ENCODE data around the gene XRN2.

The XRN2 gene

DNA sequence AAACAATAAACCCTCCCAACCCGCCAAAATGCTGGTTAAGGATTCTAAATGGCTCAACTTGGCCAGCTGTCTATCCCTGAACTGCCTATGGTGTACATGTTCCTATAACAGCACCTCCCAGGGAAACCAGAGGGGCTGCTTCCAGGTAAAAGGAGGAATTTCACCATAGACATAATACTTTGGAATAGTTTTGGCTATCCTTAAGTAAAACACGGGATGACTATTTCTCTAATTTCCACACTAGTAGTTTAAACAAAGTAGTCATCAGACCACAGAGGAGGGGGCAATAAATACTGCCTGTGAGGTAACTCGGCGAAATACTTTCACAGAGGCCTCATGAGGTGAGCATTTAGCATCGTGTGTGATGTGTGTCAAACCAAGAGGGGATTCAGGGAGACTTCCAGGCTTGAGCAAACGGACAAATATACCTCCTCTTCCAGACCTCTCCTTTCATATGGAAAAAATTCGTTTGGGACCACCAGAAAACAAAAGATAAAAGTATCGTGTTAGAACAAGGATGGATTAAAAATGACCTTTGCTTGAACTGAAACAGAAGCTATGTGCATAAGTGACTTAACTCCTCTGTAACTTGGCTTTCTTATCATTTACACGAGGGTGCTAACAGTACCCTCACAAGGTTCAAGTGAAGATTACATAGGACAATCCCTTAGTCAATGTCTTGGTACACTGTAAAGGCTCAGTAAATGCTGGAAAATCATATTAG, 1.0 kb upstream of the XRN2 start:
- DNase-seq (ENCODE audit: low read depth), result no peak

DNA sequence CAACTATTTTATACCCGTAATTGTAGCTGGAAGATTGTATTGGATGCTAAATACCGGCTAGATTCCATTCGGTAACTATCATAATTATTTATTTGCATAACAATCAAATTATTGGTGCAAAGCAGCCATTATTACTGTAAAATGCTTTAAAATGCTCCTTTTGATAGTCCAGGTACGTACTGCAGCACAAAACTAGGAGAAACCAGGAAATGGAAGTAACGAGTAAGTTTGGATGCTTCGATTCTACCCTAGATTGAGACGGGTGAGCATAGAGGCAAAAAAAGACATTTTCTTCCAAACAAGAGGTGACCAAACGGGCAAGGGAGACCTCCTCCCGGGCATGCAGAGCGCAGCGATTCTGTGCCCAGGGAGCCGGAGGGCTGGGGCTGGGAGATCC, 469 bp upstream of the XRN2 start:
- no peak for DNase-seq (ENCODE audit: low read depth)

DNA sequence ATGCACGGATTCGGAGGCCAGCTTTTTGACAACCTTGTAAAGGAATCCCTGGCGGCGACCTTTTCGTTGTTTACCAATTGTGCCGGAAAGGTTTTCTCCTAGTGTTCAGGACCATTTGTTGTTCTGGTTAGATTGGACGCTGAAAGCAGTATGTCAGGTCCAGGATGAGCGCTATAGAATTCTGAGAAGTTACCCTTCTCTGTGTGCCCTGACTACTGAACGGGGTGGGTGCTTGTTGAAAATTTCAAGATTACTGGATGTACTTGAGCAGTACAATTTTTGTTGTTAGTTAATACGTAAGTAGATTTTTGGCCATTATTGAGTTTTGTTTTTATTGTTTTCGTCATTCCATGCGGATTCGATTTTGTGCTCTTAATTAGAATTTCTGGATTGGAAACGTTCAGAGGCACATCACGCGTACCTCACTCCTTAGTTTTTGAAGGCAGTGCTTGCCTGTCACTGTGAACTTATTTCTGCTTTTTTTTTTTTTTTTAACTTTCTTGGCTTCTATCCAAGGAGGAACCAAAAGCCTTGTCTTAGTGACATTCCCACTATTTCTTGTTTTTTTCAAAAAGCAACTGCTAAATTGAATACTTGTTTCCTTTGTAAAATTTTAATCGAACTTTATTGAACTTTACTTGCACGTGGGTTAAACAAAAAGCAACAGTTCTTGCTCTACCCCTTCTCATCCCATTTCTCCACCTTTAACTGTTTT, 898 bp downstream of the XRN2 start:
- DNase-seq (ENCODE audit: low read depth), result no peak

DNA sequence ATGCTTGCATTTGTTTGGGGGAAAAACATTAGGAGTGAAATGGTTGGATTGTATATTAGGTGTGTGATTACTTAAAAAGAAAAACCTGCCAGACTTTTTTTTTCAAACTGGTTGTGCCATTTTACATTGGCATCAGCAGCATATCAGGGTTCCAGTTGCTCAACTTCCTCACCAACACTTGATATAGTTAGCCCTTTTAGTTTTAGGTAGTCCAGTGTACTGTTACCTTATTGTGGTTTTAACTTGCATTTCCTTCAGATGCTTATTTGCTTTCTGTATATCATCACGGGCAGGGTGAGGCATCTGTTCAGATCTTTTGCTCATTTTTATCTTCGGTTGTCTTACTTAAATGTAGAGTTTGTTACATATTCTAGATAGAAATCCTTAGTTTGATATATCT, 5.2 kb downstream of the XRN2 start:
- DNase-seq (ENCODE audit: low read depth), result no peak

DNA sequence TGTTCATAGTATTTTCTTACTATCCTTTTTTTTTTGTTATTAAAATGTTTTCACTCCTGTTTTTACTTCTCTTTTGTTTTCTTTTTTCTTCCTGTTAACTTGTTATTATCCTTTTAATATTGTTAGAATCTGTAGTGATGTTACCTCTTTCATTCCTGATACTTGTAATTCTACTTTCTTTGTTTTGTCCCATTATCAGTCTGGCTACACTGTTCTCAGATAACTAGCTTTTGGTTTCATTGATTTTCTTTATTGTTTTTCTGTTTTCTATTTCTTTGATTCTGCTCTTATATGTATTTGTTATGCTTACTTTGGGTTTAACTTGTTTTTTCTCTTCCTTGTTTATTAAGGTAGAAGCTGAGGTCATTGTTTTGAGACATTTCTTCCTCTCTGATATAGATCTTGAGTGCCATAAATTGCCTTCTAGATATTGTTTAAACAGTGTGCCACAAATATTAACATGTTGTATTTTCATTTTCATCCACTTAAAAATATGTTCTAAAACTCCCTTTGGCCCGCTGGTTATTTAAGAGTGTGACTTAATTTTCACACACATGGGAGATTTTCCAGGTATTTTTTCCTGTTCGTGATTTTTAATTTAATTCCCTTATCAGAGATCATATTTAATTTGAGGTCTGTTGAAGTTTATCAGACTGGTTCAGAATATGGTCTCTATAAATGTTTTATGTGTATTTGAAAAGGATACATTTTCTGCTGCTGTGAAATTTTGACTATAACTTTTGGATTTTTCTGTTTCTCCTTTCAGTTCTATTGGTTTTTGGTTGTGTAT, 6.7 kb downstream of the XRN2 start:
- no peak for DNase-seq (ENCODE audit: low read depth)

DNA sequence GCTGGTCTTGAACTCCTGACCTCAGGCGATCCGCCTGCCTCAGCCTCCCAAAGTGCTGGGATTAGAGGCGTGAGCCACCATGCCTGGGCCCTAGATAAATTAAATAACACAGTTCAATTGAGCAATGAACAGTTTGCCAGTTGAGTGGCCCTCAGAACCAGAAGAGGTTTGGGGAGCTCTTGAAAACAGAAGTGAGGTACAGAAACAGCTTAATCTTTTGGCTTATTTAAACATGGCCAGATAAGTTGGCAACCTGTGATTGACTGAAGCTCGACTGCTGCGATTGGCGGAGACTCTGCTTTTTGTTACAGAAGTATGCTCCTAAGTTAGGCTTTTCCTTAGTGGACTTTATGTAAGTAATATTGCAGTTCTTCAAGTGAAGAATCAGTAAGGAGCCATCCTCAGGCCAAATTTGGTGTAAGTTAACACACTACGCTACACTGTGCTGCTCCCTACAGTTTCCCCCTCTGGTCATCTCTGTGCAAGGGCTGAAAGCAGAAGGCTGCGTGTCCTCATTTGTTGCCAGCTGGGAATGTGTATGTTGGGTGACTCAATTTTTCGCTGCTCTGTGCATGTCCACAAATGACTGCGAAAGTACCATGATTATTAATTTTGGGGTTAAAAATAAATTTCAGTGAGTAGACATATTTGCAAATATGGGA, 9.8 kb downstream of the XRN2 start:
- no peak for DNase-seq (ENCODE audit: low read depth)

DNA sequence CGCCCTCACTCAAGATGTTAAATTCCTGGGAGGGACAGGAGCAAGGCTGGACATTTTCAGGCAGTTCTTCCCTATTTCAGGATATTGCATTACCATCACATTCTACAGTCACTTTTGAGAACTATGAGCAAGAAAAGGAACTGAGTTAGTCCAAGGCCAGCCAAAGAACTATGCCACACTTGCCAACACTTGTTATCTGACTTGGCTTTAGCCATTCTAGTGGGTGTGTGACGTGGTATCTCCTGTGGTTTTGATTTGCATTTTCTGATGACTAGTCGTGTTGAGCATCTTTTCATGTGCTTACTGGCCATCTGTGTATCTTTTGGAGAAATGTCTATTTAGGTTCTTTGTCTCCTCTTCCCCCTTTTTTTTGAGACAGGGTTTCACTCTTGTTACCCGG, 12.0 kb downstream of the XRN2 start:
- DNase-seq (ENCODE audit: low read depth), result no peak

DNA sequence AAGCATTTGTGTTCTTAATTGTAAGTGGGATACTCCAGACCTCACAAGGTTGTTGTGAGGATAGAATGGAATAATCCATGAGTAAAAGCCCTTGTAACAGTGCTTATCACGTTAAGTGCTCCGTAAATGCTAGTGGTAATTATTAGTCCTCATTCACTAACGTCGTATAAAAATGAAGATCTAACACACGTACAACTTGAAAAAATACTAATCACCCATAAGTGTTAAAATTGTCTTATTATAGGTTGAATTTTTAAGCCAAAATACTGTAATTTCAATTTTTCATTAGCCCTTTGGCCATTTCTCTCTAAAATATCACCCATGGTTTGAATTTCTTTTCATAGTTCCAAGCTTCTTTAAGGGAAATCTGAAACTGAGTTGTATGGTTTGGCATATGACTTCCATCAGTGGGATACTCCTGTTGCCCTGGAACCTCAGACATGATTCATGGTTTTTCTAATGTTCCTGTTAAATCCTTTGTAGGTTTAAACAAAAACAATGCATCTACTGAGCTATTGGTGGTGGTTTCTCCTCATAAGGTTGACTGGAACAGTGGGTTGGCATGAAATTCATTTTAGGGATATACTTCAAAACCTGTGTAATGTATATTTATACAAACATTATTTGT, 19.1 kb downstream of the XRN2 start:
- DNase-seq (ENCODE audit: low read depth), result no peak

DNA sequence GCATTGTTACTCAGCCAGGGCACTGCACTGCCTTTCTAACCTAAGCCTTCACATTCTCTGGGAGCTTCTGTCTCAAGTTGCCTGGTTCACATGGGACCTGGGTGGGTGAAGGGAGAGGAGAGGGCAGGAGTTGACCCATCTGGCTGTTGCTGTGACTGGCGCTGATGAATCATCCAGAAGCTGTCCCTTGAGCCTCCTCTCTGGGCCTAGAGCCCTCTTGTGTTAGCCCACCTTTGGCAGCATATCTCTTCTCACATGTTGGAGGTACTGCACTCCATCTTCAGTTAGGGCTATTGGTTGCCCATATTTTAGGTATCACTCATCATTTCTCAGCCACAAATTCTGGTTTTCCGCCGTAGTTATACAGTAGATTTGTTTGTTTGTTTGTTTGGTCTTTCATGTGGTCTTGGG, 19.8 kb downstream of the XRN2 start:
- no peak for DNase-seq (ENCODE audit: low read depth)

DNA sequence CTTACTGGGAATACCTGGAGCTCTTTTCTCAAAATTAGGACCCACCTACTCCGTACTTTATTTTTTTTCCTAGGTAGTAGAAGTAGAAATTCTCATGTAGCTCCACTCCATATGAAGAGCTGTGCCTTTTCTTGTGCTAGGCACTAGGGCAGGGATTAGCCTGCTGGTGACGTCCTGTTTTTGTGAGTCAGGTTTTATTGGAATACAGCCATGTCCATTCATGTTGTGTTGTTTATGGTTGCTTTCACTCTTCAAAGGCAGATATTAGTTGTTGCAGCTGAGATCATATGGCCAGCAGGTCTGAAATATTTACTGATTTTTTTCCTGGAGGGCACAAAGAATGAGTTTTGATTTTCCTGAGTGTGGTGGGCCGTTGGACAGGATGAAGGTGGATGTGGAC, 20.5 kb downstream of the XRN2 start:
- no peak for DNase-seq (ENCODE audit: low read depth)

DNA sequence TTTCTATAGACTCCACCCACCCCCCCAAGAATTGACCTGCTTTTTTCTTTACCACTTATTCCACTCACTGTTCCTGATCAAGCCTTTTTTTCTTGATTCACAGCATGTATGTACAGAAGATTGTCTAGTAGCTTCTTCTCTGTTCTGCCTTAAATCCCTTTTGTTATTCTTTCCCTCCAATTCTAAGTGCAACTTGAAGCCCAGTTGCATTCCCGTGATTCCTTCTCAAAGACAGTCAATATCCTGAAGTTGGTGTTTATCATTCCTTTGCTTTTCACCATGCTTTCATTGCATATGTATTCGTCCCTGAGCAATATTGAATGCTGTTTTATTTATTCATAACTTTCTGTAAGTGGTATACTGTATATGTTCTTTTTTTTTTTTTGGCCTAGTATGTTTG, 21.0 kb downstream of the XRN2 start:
- no peak for DNase-seq (ENCODE audit: low read depth)

DNA sequence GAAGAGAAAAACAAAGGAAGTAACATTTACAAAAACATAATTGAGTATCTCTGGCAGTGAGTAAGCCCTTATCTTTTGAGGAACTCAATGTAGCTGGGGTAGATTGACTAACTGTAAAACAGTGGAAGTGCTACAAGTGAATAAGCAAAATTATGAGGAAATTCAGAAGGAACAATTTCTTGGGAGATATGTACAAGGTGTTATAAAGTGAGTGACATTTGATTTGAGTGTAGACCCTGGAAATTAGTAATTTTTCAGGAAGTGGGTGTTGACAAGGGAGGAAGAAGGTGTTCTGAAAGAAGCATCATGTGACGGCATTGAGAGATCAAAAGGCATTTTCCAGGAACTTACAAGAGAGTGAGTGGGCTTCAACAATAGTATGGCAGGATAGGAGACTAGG, 22.2 kb downstream of the XRN2 start:
- DNase-seq (ENCODE audit: low read depth), result no peak

DNA sequence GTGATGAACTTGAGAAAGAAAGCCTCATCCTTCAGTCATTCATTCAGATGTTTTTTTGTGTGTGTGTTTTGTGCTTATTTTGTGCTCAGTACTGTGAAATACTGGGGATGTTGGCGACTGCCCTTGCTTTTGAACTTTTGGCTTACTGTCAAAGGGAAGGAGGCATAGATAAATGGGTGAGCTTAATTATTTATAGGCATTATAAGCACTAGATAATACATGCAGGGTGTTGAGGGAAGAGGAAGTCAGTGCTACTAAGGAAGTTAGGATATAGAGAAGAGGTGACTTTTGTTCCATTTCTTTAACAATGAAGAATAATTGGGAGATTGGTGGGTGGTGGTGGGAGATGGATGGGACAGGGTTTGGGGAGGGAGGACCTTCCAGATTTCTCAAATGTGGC, 23.6 kb downstream of the XRN2 start:
- DNase-seq (ENCODE audit: low read depth), result no peak

DNA sequence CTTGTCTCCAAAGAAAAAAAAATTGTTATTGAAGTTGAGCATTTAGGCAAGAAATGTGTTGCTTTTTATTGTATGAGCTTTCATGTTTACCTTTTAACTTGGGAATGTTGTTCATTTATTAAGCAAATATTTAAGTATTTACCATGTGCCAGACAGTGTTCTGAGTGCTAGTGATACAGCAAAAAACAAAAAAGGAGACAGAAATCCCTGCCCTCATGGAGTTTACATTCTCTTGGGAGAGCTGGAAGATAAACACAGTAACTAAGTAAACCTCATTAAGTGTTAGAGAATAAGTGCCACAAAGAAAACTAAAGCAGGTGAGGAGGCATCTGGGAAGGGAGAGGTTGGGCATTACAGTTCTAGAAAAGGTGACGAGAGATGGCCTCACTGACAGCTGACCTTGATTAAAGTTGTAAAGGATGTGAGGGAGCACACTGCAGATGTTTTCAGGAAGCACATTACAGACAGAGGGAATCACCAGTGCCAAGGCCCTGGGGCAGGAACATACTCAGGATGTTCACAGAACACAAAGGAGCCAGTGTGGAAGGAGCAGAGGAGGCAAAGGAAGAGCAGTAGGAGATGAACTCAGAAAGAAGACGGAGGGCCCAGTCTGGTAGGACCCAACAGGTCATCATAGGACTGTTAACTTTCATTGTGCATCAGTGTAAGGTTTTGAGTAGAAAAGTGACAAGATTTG, 33.5 kb downstream of the XRN2 start:
- no peak for DNase-seq (ENCODE audit: low read depth)

DNA sequence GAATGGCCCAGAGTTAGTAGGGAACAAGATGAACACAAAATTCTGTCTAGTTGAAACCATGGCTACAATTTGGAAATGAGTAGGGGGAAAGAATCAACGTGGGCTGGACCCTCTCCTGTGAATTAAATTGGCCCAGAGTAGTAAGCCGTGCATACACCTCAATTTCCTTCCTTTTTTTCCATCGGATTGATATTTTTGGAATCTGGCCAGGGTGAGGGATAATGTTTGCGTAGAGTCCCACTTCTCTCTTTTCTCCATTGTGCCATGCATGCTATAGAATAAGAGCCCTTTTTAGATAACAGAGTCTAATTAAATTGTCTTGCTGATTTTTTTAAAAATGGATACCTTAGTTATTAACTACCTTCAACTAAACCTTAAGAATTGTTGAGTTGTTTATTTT, 35.2 kb downstream of the XRN2 start:
- DNase-seq (ENCODE audit: low read depth), result no peak

DNA sequence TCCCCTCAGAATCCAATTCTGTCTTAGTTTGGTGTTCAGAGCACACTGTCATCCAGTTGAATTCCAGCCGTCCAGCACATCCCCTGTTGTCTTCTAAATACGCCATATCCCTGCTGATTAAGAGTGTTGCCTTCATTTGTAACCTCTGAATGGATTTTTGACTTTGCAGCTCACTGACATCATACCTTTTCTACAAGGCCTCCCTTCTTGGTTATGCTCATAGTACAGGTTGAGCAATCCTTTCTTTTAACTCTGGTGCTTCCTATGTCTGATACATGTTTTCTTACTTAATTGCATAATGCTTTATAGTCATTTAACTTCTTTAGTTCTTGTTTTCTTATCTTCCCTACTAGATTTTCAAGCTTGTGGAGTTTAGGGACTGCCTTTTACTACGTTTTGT, 36.4 kb downstream of the XRN2 start:
- DNase-seq (ENCODE audit: low read depth), result no peak

DNA sequence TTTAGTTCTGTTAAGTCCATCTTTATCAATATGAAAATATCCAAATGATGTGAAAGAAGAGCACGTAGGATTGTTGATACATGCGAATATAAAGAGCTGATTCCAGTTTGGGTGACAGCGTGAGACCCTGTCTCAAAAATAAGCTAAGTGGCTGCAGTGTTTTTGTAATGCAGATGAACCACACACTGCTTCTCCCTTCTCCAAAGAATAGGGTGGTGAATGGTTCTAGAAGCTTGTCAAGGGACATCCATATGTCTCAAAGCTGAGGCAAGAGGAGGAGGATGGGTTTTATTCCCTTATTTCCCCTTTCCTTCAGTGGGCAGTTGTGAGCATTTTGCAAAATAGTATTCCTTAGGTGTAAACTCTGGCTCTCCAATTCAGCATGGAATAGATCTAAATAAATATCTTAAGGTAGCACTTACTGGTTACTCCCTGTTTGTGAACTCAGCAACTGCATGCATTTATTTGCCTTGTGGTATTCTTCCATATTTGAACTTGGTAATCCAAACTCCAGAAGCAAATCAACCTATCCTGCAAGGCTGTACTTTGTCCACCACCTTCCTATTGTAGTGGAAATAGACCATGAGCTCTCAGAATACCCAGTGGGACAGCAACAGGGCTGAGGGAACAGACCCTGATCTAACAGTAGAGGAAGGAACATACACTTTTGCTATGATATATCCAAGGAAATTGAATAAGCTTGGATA, 38.0 kb downstream of the XRN2 start:
- DNase-seq (ENCODE audit: low read depth), result no peak

DNA sequence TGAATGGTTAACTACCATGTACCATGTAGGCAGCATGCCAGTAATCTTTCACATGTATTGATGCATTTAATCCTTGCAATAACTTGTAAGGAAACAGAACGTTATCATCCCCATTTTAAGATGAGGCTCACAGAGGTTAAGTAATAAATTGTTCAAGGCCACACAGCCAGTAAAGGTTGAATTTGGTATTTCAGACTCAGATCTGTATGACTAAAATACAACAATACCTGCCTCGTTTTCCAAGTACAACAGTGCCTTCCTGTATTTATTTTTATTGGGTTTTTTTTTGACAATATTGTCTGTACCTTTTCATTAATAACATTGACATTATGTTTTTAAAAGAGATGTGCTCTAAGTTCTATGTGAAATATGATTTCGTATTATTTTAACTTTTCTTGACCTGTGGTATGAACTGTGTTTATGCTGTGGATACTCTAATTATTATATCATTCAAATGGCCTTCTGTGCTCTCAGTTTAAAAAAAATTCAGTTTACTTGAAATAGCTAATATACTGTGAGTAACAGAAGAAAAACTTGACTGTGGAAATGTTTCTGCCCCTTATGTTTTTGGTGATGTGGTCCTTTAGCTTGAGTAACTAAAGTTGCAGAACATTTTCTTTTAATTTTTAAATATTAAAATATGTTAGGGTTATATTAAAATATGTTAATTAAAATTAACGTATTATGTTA, 39.7 kb downstream of the XRN2 start:
- no peak for DNase-seq (ENCODE audit: low read depth)

DNA sequence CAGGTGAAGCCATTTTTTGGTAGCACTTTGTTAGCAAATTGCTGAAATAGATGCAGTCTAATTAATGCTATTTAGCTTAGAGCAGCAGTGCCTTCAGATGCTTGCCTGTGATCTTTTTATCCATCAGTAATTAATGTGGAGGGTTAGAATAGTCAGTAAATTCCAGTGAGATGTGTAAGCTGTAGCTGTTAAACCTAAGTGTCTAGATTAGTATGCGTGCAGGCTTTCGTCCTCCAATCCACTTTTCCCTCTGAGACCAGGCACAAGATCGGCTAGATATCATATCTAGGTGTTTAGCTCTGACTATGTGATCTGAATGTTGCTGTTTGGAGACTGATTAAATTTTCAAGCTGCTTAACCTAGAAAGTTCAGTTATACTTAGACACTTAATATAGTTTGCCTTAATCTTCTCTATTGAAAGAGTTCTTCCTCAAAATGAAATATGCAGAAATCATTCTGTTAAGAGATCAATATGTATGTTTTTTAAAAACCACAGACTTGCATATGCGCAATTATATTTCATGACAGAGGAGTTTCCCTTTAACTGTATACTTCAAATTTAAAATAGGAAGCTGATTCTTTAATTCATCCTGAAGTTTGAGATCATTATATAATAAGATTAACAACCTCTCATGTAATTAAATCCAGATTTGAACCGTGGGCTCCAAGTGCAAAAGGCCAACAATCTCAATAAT, 41.2 kb downstream of the XRN2 start:
- no peak for DNase-seq (ENCODE audit: low read depth)

DNA sequence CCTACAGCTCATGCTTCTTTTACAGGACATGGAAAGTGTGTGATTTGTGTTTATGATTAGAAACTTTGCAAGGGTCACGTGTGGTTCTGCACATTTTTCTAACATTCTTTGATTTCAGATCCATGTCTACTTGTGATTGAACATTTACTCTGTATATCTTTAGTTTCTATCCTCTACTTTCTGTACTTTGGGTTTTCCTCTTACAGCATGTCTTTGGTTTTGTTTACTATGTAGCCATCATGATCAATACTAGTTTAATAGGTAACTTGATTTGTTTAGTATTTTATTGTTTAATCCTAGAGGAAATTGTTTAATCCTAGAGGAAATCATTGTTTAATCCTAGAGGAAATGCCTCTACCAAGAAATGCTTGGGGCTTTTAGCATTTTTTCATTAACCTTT, 41.8 kb downstream of the XRN2 start:
- no peak for DNase-seq (ENCODE audit: low read depth)

Measured in activated gamma-delta T cell treated with anti-CD3 and anti-CD28 coated beads, Interleukin-2, amount 50 U/mL, for 16 hours (primary cell).